Nucleus accumbens (tissue), 56 donors: Measurements from ENCODE around the gene TPX2.

Source experiments
- DNase-seq, 56 donors: peaks; one replicate each; lab custom pipeline; 2025; lab: John Stamatoyannopoulos, UW

TPX2 gene

GRCh38 chr20:31843881-31844280, 104.8 kb downstream of the TPX2 start:
- DNase-seq, result no peak

- DNase-seq, result no peak
Measured at GRCh38 chr20:31844737-31845299, 105.7 kb downstream of the TPX2 start.

DNA sequence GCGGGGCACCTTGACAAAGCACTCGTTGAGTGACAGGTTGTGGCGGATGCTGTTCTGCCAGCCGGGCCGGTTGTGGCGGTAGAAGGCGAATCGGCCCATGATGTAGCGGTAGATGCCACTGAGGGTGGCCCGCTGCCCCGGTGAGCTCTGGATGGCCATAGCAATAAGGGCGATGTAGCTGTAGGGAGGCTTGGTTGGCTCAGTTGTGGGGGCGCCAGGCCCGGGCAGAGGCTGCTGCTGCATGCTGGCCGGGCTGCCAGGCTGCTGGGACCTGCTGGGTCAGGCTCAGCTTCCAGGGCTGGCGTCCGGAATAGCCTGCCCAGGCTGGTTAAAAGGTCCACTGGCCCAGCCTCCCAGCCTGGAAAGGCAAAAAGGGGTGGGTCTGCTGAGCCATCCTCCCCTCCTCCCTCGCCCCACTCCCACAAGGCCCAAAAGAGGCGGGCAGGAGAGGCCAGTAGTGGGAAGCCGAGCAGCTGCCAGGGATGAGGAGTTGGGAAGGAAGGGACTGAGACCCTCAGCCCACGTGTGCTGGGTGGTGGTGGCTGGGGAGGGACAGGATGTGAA, 106.3 kb downstream of the TPX2 start, which contains the start of gene FOXS1:
Gene FOXS1, minus strand, starts transcription at position 305 of the 564 bp plus-strand sequence. Its CDS starts 62 bp downstream, at position 243.
- DNase-seq, result peak in 13 of 56 donors; percentile 3 to 49 (median 18)

DNA sequence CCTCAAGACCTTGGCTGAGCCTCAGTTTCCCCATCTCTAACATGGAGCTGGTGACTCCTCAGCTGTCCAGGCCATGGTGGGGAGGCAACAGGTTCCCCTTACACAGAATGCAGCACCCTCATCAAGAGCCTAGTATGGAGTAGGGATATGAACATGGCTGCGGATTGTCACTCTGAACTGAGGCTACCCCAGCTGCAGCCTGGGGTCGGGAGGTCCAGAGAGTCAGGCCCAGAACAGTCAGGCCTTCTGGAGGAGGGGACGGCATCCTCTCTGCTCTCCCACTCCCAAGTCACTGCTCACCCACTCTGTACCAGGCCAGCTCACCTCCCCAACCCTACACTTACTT, 107.7 kb downstream of the TPX2 start:
- DNase-seq, result no peak

GRCh38 chr20:31848088-31848999, 109.3 kb downstream of the TPX2 start:
- DNase-seq, result no peak

DNA sequence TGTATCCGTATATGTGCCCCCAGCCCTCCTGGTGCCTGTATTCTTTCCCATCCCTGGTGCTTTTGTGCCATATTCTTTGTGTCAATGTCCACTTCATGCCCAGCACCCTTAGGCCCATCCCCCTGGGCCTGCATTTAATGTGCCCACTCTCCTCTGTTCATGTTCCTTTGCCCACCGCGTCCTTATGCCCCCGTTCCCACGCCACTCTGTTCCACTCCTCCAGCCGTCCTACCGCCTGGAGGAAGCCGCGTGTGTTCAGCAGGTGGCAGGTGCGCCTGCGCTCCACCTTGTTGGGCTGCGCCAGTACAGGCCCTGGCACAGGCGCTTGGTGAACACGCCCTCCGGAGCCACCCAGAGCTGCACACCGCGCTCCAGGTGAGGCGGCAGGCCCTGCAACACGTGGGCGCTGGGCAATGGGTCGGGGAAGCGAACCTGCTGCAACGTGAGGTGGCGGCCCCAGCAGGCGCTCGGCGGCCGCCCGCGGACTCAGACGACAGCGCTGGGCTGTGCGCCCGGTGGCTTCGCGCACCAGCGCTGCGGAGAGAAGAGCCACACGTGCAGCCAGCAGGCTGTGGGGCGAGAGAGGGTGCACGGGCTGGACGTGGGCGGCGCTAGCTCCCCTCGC, 110.3 kb downstream of the TPX2 start:
- no peak for DNase-seq
